Heart left ventricle (tissue), 16 donors: Measurements from ENCODE around the gene TMEM14A. TPM values are rescaled to one million over a fixed set of nuclear protein-coding genes. Genes with fewer than 3 reads are reported as not detected.

Source experiments
- ATAC-seq, 4 donors: fragments of 200-7000 bp; cut with Tn5 transposase; one replicate each; pipeline ENCODE4 v1.9.1; 2020 to 2022; ENCODE audit warnings: moderate library complexity in 4 of 4, mild to moderate bottlenecking in 3 of 4, moderate number of reproducible peaks in 1 of 4
- DNase-seq, 5 donors: peaks; one replicate each; pipeline ENCODE4 v3.0.0-alpha.2; 2020
- H3K27ac ChIP-seq, 12 donors: fragments of 200-600 bp; sonication (generic) in 4 of 12; one replicate each; pipeline versions ENCODE4 v1.5.0 to v1.8.0; 2016 to 2022; ENCODE audit warnings: mild to moderate bottlenecking in 2 of 12
- H3K27me3 ChIP-seq, 9 donors: fragments of 200-600 bp; sonication (generic) in 2 of 9; one replicate each; pipeline versions ENCODE4 v1.5.1 to v1.8.0; 2016 to 2022; ENCODE audit warnings: mild to moderate bottlenecking in 3 of 9
- H3K36me3 ChIP-seq, 9 donors: fragments of 200-600 bp; sonication (generic) in 2 of 9; one replicate each; pipeline versions ENCODE4 v1.5.0 to v1.8.0; 2018 to 2022; ENCODE audit warnings: mild to moderate bottlenecking in 2 of 9
- H3K4me1 ChIP-seq, 12 donors: fragments of 200-600 bp; sonication (generic) in 4 of 12; one replicate each; pipeline versions ENCODE4 v1.5.0 to v1.8.0; 2016 to 2022; ENCODE audit warnings: mild to moderate bottlenecking in 3 of 12
- H3K4me3 ChIP-seq, 12 donors: fragments of 200-600 bp; sonication (generic) in 4 of 12; one replicate each; pipeline versions ENCODE4 v1.5.0 to v1.8.0; 2017 to 2022; ENCODE audit warnings: mild to moderate bottlenecking in 9 of 12, moderate library complexity in 4 of 12
- H3K9me3 ChIP-seq, 12 donors: fragments of 200-600 bp; sonication (generic) in 4 of 12; one replicate each; pipeline versions ENCODE4 v1.5.0 to v1.8.0; 2016 to 2022; ENCODE audit warnings: mild to moderate bottlenecking in 1 of 12
- POLR2A ChIP-seq, 2 donors: fragments of 450-650 bp; IDR thresholded peaks; one replicate each; pipeline ENCODE4 v1.6.1; 2017; ENCODE audit warnings: antibody characterized with exemption in 2 of 2, mild to moderate bottlenecking in 2 of 2, moderate library complexity in 2 of 2
- WGBS, 4 donors: extraction: QIAGEN DNeasy Blood & Tissue Kit in 2 of 4; methylation state at CpG; one replicate each; pipeline versions ENCODE4 v1.1.5 to v1.1.7; 2013 to 2018; 5-methylcytosine and 5-hydroxymethylcytosine counted together
- intact Hi-C, 10 donors: fragments of 100-400 bp; cut with DNase I; formaldehyde crosslinking; loops; one replicate each; pipeline versions ENCODE4 v1.11.1 to v1.14.2; 2022
- polyA plus RNA-seq, 2 donors: library from polyadenylated mRNA; stranded (reverse); fragments of 200-250 nt; gene quantifications; one replicate each; pipeline ENCODE4 v1.2.3, GENCODE V29; 2013
- total RNA-seq, 9 donors: library from RNA; depleted of rRNA in 2 of 9; stranded (reverse); fragments of >200 nt in 2 of 9; fragmentation: NEBNext Ultra II Directional in 3 of 9; extraction: Animal tissue kit (Norgen Biotek cat#: 25700) in 3 of 9; gene quantifications; one replicate each; pipeline versions ENCODE4 v1.1.0 to v1.2.4, GENCODE V29; 2016 to 2023
- TF ChIP-seq, protein P1 (sequence below), 12 donors: fragments of 200-600 bp; sonication (generic) in 4 of 12; IDR thresholded peaks; one replicate each; pipeline versions ENCODE4 v1.5.0 to v1.8.0; 2018 to 2022; ENCODE audit warnings: antibody characterized with exemption in 12 of 12, mild to moderate bottlenecking in 5 of 12
- donor health status: ischemic (EF 13 %, LVEDD 7.1; RV severe dilation, severe dysfunction).
- donor health status: healthy with polysubstance abuse.
- donor health status: DM: no; HTN: yes; CAD: no.
- donor health status: DM: no; HTN: no; CAD: no.
- donor health status: ischemic (EF 25% LVEDD 6.9; RV normal size, moderate dysfunction).
- donor health status: ischemic (EF 25% LVEDD 5.7; RV mildly dilated, moderate dysfunction).
- donor health status: healthy.
- donor health status: DM: yes; HTN: yes; CAD: no.
- donor health status: ischemic (EF 35%, LVEDD 5.7; RV mildly dilated, moderate dysfunction).
- donor health status: nonischemic (EF 11% LVEDD 7.7; RV severe dilation, severe dysfunction).
- donor health status: DM: yes; HTN: yes; CAD: no.
- donor health status: PGD.
- donor health status: ischemic (EF 29% LVEDD 5.4; RV normal size, mild dysfunction).
- donor health status: nonischemic (EF 23%, LVEDD 6.1; RV moderate dilation, normal function).

Gene TMEM14A
- total and polyA plus RNA-seq, 11 donors = 5.0 to 13.5 (median 8.0) TPM

DNA sequence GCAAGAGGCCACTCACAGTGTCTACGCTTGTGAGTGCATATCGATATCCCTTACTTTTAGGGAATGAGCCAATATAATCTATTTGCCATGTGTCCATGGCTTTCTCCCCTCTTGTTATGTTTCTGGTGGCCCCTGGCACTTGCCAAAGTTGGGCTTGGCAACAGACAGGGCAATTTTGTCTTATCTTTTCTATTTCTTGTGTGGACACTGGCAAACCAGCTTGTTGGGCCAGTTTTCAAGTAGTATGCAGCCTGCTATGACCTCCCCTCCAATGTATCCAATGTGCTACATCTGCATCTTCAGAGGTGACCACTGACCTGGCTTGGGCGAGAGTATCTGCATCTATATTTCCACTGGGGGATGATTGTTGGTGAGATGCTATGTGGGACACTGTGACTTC lies 63.2 kb downstream of the TMEM14A start:
- Histone ChIP-seq H3K9me3 (no peaks in the 10 kb centered on the region), H3K4me1 (peaks cover 0 to 4% (median 0%) of the 10 kb centered on the region in 12 donors), H3K36me3 (no peaks in the 10 kb centered on the region), H3K27ac (no peak overlapping the region), H3K4me3 (no peak overlapping the region), H3K27me3 (no peaks in the 10 kb centered on the region)
- no peak for TF ChIP-seq POLR2A (IDR thresholded peaks at IDR 0.05)
- TF ChIP-seq, protein P1, sequence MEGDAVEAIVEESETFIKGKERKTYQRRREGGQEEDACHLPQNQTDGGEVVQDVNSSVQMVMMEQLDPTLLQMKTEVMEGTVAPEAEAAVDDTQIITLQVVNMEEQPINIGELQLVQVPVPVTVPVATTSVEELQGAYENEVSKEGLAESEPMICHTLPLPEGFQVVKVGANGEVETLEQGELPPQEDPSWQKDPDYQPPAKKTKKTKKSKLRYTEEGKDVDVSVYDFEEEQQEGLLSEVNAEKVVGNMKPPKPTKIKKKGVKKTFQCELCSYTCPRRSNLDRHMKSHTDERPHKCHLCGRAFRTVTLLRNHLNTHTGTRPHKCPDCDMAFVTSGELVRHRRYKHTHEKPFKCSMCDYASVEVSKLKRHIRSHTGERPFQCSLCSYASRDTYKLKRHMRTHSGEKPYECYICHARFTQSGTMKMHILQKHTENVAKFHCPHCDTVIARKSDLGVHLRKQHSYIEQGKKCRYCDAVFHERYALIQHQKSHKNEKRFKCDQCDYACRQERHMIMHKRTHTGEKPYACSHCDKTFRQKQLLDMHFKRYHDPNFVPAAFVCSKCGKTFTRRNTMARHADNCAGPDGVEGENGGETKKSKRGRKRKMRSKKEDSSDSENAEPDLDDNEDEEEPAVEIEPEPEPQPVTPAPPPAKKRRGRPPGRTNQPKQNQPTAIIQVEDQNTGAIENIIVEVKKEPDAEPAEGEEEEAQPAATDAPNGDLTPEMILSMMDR (IDR thresholded peaks at IDR 0.05) = no peak
- WGBS, 4 donors = 85 to 94% (median 90%) methylated on average over 3 of the region's 3 CpGs
- intact Hi-C loops = no loop called here
- DNase-seq (no peak), ATAC-seq (no peak)

DNA sequence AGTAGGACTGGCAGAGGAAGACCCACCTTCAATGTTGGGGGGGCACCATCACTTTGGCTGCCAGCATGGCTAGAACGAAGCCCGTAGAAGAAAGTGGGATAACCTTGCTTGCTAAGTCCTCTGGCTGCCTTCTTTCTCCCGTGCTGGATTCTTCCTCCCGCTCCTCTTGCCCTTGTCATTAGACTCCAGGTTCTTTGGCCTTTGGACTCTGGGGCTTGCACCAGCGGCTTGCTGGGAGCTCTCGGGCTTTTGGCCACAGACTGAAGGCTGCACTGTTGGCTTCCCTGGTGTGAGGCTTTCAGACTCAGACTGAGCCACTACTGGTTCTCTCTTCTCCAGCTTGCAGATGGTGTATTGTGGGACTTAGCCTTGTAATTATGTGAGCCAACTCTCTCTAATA lies 64.2 kb downstream of the TMEM14A start:
- no peak overlapping the region for H3K27ac ChIP-seq
- no peaks in the 10 kb centered on the region for H3K4me1 ChIP-seq
- DNase-seq (no peak), ATAC-seq (no peak)
- TF ChIP-seq, protein P1 (IDR thresholded peaks at IDR 0.05) = no peak
- no peak for TF ChIP-seq POLR2A (IDR thresholded peaks at IDR 0.05)
- intact Hi-C loops = no loop called here
- H3K27me3 ChIP-seq = no peaks in the 10 kb centered on the region
- H3K36me3 ChIP-seq = no peaks in the 10 kb centered on the region
- H3K9me3 ChIP-seq = peaks cover 0 to 9% (median 0%) of the 10 kb centered on the region in 12 donors
- 90 to 94% (median 91%) methylated on average over 6 of the region's 6 CpGs for WGBS, 4 donors
- H3K4me3 ChIP-seq = no peak overlapping the region

DNA sequence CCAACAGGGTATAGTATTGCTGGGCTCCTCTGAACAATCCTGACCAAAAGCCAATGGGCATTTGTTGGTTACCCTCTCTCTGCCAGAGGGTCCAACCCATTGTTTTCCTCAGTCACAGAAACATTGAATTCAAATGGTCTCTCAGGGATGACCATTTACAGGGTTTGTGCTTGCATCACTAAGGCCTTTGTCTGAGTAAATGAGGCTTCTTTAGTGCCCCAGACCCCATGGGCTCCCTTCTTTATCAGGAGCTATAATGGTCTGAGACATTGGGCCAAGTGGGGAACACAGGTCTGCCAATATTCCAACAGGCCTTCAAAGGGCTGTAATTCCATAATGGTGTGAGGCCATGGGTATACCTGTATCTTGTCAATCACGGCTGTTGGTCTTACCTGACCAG lies 65.2 kb downstream of the TMEM14A start:
- DNase-seq (no peak), ATAC-seq (no peak)
- TF ChIP-seq POLR2A (IDR thresholded peaks at IDR 0.05) = no peak
- TF ChIP-seq, protein P1 (IDR thresholded peaks at IDR 0.05) = no peak
- Histone ChIP-seq H3K4me1 (no peaks in the 10 kb centered on the region), H3K27ac (no peak overlapping the region), H3K9me3 (peaks cover 0 to 19% (median 0%) of the 10 kb centered on the region in 12 donors), H3K4me3 (no peak overlapping the region), H3K27me3 (no peaks in the 10 kb centered on the region), H3K36me3 (no peaks in the 10 kb centered on the region)
- intact Hi-C loops = no loop called here
- 80 to 93% (median 86%) methylated on average over 1 of the region's 1 CpG for whole genome bisulfite sequencing, 4 donors

Other genes starting within 250 kb of the TMEM14A start
- 10 to 100 TPM in 7 of 9 donors, 1 to 10 TPM in 2; 9.8 to 19.0 (median 12.1) TPM for gene TRAM2, start 94.1 kb upstream of the TMEM14A start, total RNA-seq
- 10 to 100 TPM in 1 of 2 donors, 1 to 10 TPM in 1; 4.7 to 13.8 TPM for gene TRAM2, start 94.1 kb upstream of the TMEM14A start, polyA plus RNA-seq
- gene GSTA2, start 92.4 kb downstream of the TMEM14A start, total RNA-seq = not detected
- not detected for gene GSTA2, start 92.4 kb downstream of the TMEM14A start, polyA plus RNA-seq
- gene GSTA1, start 132.7 kb downstream of the TMEM14A start, total RNA-seq = not detected
- not detected for gene GSTA1, start 132.7 kb downstream of the TMEM14A start, polyA plus RNA-seq
- gene GSTA5, start 169.7 kb downstream of the TMEM14A start, total RNA-seq = not detected
- gene GSTA5, start 169.7 kb downstream of the TMEM14A start, polyA plus RNA-seq = not detected
- not detected for gene GSTA3, start 238.6 kb downstream of the TMEM14A start, total RNA-seq
- gene GSTA3, start 238.6 kb downstream of the TMEM14A start, polyA plus RNA-seq = not detected